Eye (tissue), 1 donor: ENCODE measurements around the gene UQCC2.

ENCODE experiments used
- DNase-seq: peaks from one replicate; pipeline ENCODE4 v3.0.0-alpha.2; 2015

Gene UQCC2

GRCh38 chr6:33744001-33744848 is 32.7 kb upstream of the UQCC2 start:
- DNase-seq: peak; percentile 94

- no peak for DNase-seq
Observed at GRCh38 chr6:33742837-33743236, 31.3 kb upstream of the UQCC2 start.

GRCh38 chr6:33742092-33742491 is 30.6 kb upstream of the UQCC2 start:
- DNase-seq: no peak

- no peak for DNase-seq
Observed at GRCh38 chr6:33740794-33741193, 29.3 kb upstream of the UQCC2 start.

- no peak for DNase-seq
Observed at GRCh38 chr6:33740204-33740608, 28.7 kb upstream of the UQCC2 start.

GRCh38 chr6:33739571-33739970 is 28.1 kb upstream of the UQCC2 start:
- no peak for DNase-seq

- no peak for DNase-seq
Observed at GRCh38 chr6:33738879-33739278, 27.4 kb upstream of the UQCC2 start.

- DNase-seq: no peak
Observed at GRCh38 chr6:33738153-33738552, 26.7 kb upstream of the UQCC2 start.

- no peak for DNase-seq
Observed at GRCh38 chr6:33737267-33738026, 25.9 kb upstream of the UQCC2 start.

GRCh38 chr6:33735216-33735615 is 23.7 kb upstream of the UQCC2 start:
- DNase-seq: no peak

GRCh38 chr6:33733709-33734007 is 22.2 kb upstream of the UQCC2 start:
- no peak for DNase-seq

- peak; percentile 83 for DNase-seq
Observed at GRCh38 chr6:33732817-33733708, 21.6 kb upstream of the UQCC2 start.

GRCh38 chr6:33732385-33732784 is 20.9 kb upstream of the UQCC2 start:
- no peak for DNase-seq

- DNase-seq: no peak
Observed at GRCh38 chr6:33731751-33732282, 20.3 kb upstream of the UQCC2 start.

- DNase-seq: no peak
Observed at GRCh38 chr6:33731035-33731434, 19.5 kb upstream of the UQCC2 start.

GRCh38 chr6:33730611-33731010 is 19.1 kb upstream of the UQCC2 start:
- no peak for DNase-seq

GRCh38 chr6:33729059-33729458 is 17.6 kb upstream of the UQCC2 start:
- DNase-seq: no peak

GRCh38 chr6:33728438-33728837 is 16.9 kb upstream of the UQCC2 start:
- no peak for DNase-seq

- no peak for DNase-seq
Observed at GRCh38 chr6:33727932-33728331, 16.4 kb upstream of the UQCC2 start.

- no peak for DNase-seq
Observed at GRCh38 chr6:33727126-33727525, 15.6 kb upstream of the UQCC2 start.

GRCh38 chr6:33726696-33727095 is 15.2 kb upstream of the UQCC2 start:
- no peak for DNase-seq

- no peak for DNase-seq
Observed at GRCh38 chr6:33725891-33726673, 14.6 kb upstream of the UQCC2 start.
